Hippocampal formation (tissue), 2 donors: ENCODE data around the gene RGN.
A peak's percentile ranks its signal among the peaks of the same experiment; 100 is the strongest.
"Not testable (repeated sequence)": the region's sequence is repeated elsewhere in the genome, so short reads cannot be mapped to it uniquely, and the experiment has no call there.

Experiments used
- DNase-seq, 2 donors: peaks; one replicate each; lab custom pipeline; 2025; lab: John Stamatoyannopoulos, UW

Gene RGN

GRCh38 chrX:47116551-47117110, 38.4 kb downstream of the RGN start:
- DNase-seq, result not testable (repeated sequence)

GRCh38 chrX:47124466-47124865, 46.2 kb downstream of the RGN start:
- DNase-seq, result not testable (repeated sequence)

- DNase-seq, result peak; percentile 81 to 86
Observed at GRCh38 chrX:47129157-47129898, 51.1 kb downstream of the RGN start.

- DNase-seq, result no peak
Observed at GRCh38 chrX:47129899-47130358, 51.7 kb downstream of the RGN start.

- DNase-seq, result no peak
Observed at GRCh38 chrX:47133493-47133892, 55.2 kb downstream of the RGN start.

GRCh38 chrX:47135650-47136049, 57.4 kb downstream of the RGN start:
- DNase-seq, result not testable (repeated sequence)

GRCh38 chrX:47138171-47138570, 59.9 kb downstream of the RGN start:
- DNase-seq, result no peak
